WTC11 (cell line): ENCODE results near the gene RING1. TPM values are rescaled to one million over a fixed set of nuclear protein-coding genes. Genes with fewer than 3 reads are reported as not detected.

ENCODE experiments used
- ATAC-seq: fragments of 200-7000 bp; cut with Tn5 transposase; 2 replicates; pipeline ENCODE4 v1.10.0; 2021; ENCODE audit warnings: mild to moderate bottlenecking, moderate library complexity
- CTCF ChIA-PET: fragments of 300-600 bp; sonication (Branson Sonifier 250); formaldehyde crosslinking; loops from one replicate; lab custom pipeline; 2021; ENCODE audit warnings: antibody characterized with exemption; lab: Charles Lee
- POLR2A ChIA-PET: fragments of 350-600 bp; sonication (Branson Sonifier 250); formaldehyde crosslinking; loops from one replicate; lab custom pipeline; 2021; ENCODE audit warnings: antibody characterized with exemption; lab: Charles Lee
- DNase-seq: peaks from one replicate; pipeline ENCODE4 v3.0.0; 2021; ENCODE audit warnings: low spot score
- H3K27ac Mint-ChIP-seq: 2 replicates; pipeline ENCODE4 v1.8.0; 2021; ENCODE audit warnings: mixed read lengths
- H3K27me3 Mint-ChIP-seq: 2 replicates; pipeline ENCODE4 v1.8.0; 2021; ENCODE audit warnings: low read depth, mild to moderate bottlenecking, moderate library complexity, mixed read lengths
- H3K36me3 Mint-ChIP-seq: 2 replicates; pipeline ENCODE4 v1.8.0; 2021; ENCODE audit warnings: mixed read lengths
- H3K4me1 Mint-ChIP-seq: 2 replicates; pipeline ENCODE4 v1.8.0; 2022; ENCODE audit warnings: mixed read lengths
- H3K4me3 Mint-ChIP-seq: 2 replicates; pipeline ENCODE4 v1.8.0; 2021; ENCODE audit warnings: mild to moderate bottlenecking, moderate library complexity, mixed read lengths
- H3K9me3 Mint-ChIP-seq: 2 replicates; pipeline ENCODE4 v1.8.0; 2021; ENCODE audit warnings: mixed read lengths
- CBFB ChIP-seq: sonication (generic); formaldehyde crosslinking; IDR thresholded peaks from 2 replicates; pipeline ENCODE4 v1.8.1; 2022; ENCODE audit warnings: mild to moderate bottlenecking, low read depth, missing genetic modification reagents
- CTCF ChIP-seq: fragments of 200-600 bp; IDR thresholded peaks from 2 replicates; pipeline ENCODE4 v1.8.0; 2022; ENCODE audit warnings: antibody characterized with exemption
- ESRRA ChIP-seq: sonication (generic); formaldehyde crosslinking; IDR thresholded peaks from 2 replicates; pipeline ENCODE4 v1.8.1; 2022; ENCODE audit warnings: mild to moderate bottlenecking, missing genetic modification reagents, borderline replicate concordance
- FOXP1 ChIP-seq: sonication (generic); formaldehyde crosslinking; IDR thresholded peaks from 2 replicates; pipeline ENCODE4 v1.8.0; 2022; ENCODE audit warnings: missing genetic modification reagents, mild to moderate bottlenecking, moderate library complexity, borderline replicate concordance
- IRF1 ChIP-seq: sonication (generic); formaldehyde crosslinking; IDR thresholded peaks from 2 replicates; pipeline ENCODE4 v1.8.0; 2023; ENCODE audit warnings: missing genetic modification reagents
- JUN ChIP-seq: sonication (generic); formaldehyde crosslinking; IDR thresholded peaks from 2 replicates; pipeline ENCODE4 v1.8.0; 2023; ENCODE audit warnings: mild to moderate bottlenecking, missing genetic modification reagents
- ZMAT4 ChIP-seq: fragments of 250-450 bp; sonication (Bioruptor Pico); IDR thresholded peaks from 2 replicates; pipeline ENCODE4 v1.9.0; 2021; ENCODE audit warnings: mild to moderate bottlenecking
- ZNF219 ChIP-seq: sonication (generic); formaldehyde crosslinking; IDR thresholded peaks from 2 replicates; pipeline ENCODE4 v1.8.0; 2023; ENCODE audit warnings: missing genetic modification reagents, mild to moderate bottlenecking, borderline replicate concordance
- ZNF425 ChIP-seq: fragments of 250-450 bp; sonication (Bioruptor Pico); conservative IDR thresholded peaks from 2 replicates; pipeline ENCODE4 v1.9.0; 2021; ENCODE audit warnings: mild to moderate bottlenecking
- ZSCAN18 ChIP-seq: fragments of 250-450 bp; sonication (Bioruptor Pico); IDR thresholded peaks from 2 replicates; pipeline ENCODE4 v2.1.2; 2022; ENCODE audit warnings: mild to moderate bottlenecking, moderate library complexity
- total RNA-seq: library from RNA; stranded (reverse); gene quantifications from 3 replicates; pipeline ENCODE4 v1.2.3, GENCODE V29; 2021

RING1 gene
- total RNA-seq, 1 experiment from 2014 or later: 26.6 TPM

GRCh38 chr6:33206027-33206863, 2.1 kb upstream of the RING1 start:
- no peak overlapping the region for H3K27ac Mint-ChIP-seq
- CTCF ChIA-PET: interaction anchor here (2.4 kb wide), 1 partner anchor 42 kb away, joined by 31 read pairs; no protein-coding TSS in a partner anchor

More at GRCh38 chr6:33206027-33206863, 2.1 kb upstream of the RING1 start:
- POLR2A ChIA-PET: interaction anchor here (2.0 kb wide), 1 partner anchor 234 kb away, joined by 8 read pairs; no protein-coding TSS in a partner anchor
- Mint-ChIP-seq H3K4me1 (peaks cover 49% of the 10 kb centered on the region), H3K27me3 (peaks cover 28% of the 10 kb centered on the region), H3K36me3 (peaks cover 35% of the 10 kb centered on the region), H3K9me3 (no peaks in the 10 kb centered on the region), H3K4me3 (peak overlapping the region; percentile 88)
- DNase-seq: no peak
- ATAC-seq: no peak
- TF ChIP-seq FOXP1 (CRISPR knock-in tag) (no peak), ESRRA (CRISPR knock-in tag) (no peak), CTCF (no peak), IRF1 (no peak), ZNF219 (CRISPR knock-in tag) (no peak), JUN (CRISPR knock-in tag) (no peak), ZSCAN18 (no peak), ZNF425 (CRISPR knock-in tag) (no peak), CBFB (CRISPR knock-in tag) (no peak), ZMAT4 (no peak)
